Retinal pigment epithelial cell (primary cell): ENCODE results near the gene NOP16.

Source experiments
- DNase-seq: peaks from one replicate; pipeline ENCODE4 v3.0.0-alpha.2; 2010; ENCODE audit warnings: low read depth
- H3K4me3 ChIP-seq: 2 replicates; pipeline ENCODE4 v1.5.1; 2011; ENCODE audit warnings: mild to moderate bottlenecking, low read length, control low read depth, moderate library complexity
- TF ChIP-seq, protein P1 (sequence below): conservative IDR thresholded peaks from 2 replicates; pipeline ENCODE4 v1.5.1; 2011; ENCODE audit warnings: low read depth, low read length, control low read depth, inconsistent platforms

The NOP16 gene

GRCh38 chr5:176365351-176366231 lies 22.8 kb downstream of the NOP16 start, which contains the start of gene ARL10:
Gene ARL10, plus strand, starts transcription at chr5:176365487. Its CDS starts 77 bp downstream, at chr5:176365564.
- peak within 1 kb of the TSS; percentile 56 for H3K4me3 ChIP-seq
- TF ChIP-seq, protein P1, sequence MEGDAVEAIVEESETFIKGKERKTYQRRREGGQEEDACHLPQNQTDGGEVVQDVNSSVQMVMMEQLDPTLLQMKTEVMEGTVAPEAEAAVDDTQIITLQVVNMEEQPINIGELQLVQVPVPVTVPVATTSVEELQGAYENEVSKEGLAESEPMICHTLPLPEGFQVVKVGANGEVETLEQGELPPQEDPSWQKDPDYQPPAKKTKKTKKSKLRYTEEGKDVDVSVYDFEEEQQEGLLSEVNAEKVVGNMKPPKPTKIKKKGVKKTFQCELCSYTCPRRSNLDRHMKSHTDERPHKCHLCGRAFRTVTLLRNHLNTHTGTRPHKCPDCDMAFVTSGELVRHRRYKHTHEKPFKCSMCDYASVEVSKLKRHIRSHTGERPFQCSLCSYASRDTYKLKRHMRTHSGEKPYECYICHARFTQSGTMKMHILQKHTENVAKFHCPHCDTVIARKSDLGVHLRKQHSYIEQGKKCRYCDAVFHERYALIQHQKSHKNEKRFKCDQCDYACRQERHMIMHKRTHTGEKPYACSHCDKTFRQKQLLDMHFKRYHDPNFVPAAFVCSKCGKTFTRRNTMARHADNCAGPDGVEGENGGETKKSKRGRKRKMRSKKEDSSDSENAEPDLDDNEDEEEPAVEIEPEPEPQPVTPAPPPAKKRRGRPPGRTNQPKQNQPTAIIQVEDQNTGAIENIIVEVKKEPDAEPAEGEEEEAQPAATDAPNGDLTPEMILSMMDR, result no peak
- DNase-seq, result no peak

GRCh38 chr5:176364765-176365350 lies 23.5 kb downstream of the NOP16 start:
- TF ChIP-seq, protein P1, result no peak
- DNase-seq, result no peak
- peak overlapping the region; percentile 56 for H3K4me3 ChIP-seq

GRCh38 chr5:176362233-176362490 lies 26.2 kb downstream of the NOP16 start:
- H3K4me3 ChIP-seq, result peak overlapping the region; percentile 94
- TF ChIP-seq, protein P1, result no peak
- no peak for DNase-seq

DNA sequence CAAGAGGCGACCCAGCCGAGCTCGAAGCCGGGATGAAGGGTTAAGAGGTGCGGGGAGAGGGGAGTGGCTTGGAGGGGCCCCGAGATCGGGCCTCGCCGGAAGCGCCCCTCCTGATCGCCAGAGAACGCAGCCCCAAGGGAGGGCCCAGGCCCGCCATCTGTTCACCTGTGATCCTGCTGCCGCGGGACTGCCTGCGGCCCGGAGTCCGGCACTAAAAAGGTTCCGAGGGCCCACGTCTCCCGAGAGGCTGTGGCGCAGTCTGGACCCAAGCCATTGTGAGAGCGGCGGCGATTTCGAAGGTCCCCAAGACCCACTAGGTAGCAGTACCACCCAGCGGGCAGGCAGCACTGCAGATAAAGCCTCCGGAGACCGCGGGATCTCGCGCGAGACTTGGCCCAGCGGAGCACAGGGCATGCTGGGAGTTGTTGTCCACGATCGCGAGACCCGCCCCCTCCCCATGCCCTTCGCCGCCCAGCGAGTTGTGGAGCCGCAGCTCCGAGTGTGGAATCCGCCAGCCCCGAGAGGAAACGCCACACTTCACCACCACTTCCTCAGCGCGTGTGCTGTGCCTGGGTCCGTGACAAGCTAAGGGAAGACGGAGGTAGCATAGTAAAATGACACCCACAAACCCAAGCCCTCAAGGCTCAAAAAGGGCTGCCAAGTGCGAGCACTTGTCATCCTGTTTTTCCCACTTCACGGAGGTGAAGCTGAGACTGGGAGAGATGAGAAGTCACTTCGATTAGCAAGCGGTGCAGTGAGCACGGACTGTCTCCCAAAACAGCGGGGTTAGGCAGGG lies 26.8 kb downstream of the NOP16 start, which contains the start of gene KIAA1191:
TSS of gene KIAA1191 (minus strand) at position 328 of the 796 bp plus-strand sequence. CDS start 2,256 bp downstream, outside the sequence.
- TF ChIP-seq, protein P1, result peak; percentile 15
- DNase-seq, result peak; percentile 60
- peak within 1 kb of the TSS; percentile 94 for H3K4me3 ChIP-seq

- TF ChIP-seq, protein P1, result no peak
- DNase-seq, result no peak
Observed at GRCh38 chr5:176360894-176361436, 27.4 kb downstream of the NOP16 start.

GRCh38 chr5:176359658-176360057 lies 28.7 kb downstream of the NOP16 start:
- TF ChIP-seq, protein P1, result no peak
- DNase-seq, result no peak
- H3K4me3 ChIP-seq, result no peak overlapping the region

More at GRCh38 chr5:176360894-176361436, 27.4 kb downstream of the NOP16 start:
- H3K4me3 ChIP-seq, result peak overlapping the region; percentile 94
